Stomach smooth muscle (tissue), 2 donors: ENCODE data around the gene ATP6V0D1.

Experiments used
- H3K27ac ChIP-seq: one replicate; pipeline ENCODE4 v1.7.0; 2013; ENCODE audit warnings: mild to moderate bottlenecking, low read length, inconsistent platforms
- H3K27me3 ChIP-seq, 2 donors: one replicate each; pipeline ENCODE4 v1.7.0; 2013; ENCODE audit warnings: low read length in 2 of 2; ENCODE audit not compliant: insufficient read depth in 2 of 2, control insufficient read depth in 1 of 2
- H3K36me3 ChIP-seq, 2 donors: one replicate each; pipeline ENCODE4 v1.7.0; 2013; ENCODE audit warnings: low read length in 2 of 2; ENCODE audit not compliant: control insufficient read depth in 2 of 2, insufficient read depth in 2 of 2
- H3K4me1 ChIP-seq: one replicate; pipeline ENCODE4 v1.7.0; 2013; ENCODE audit warnings: low read length; ENCODE audit not compliant: control insufficient read depth, insufficient read depth
- H3K4me3 ChIP-seq, 2 donors: one replicate each; pipeline ENCODE4 v1.7.0; 2013; ENCODE audit warnings: low read length in 2 of 2
- H3K9ac ChIP-seq, 2 donors: one replicate each; pipeline ENCODE4 v1.7.0; 2013; ENCODE audit warnings: low read length in 2 of 2, mild to moderate bottlenecking in 1 of 2
- H3K9me3 ChIP-seq, 2 donors: one replicate each; pipeline ENCODE4 v1.7.0; 2013; ENCODE audit warnings: low read length in 2 of 2; ENCODE audit not compliant: control insufficient read depth in 2 of 2
- donor health status: healthy.
- donor health status: Pancreatic carcinoma.

The ATP6V0D1 gene

DNA sequence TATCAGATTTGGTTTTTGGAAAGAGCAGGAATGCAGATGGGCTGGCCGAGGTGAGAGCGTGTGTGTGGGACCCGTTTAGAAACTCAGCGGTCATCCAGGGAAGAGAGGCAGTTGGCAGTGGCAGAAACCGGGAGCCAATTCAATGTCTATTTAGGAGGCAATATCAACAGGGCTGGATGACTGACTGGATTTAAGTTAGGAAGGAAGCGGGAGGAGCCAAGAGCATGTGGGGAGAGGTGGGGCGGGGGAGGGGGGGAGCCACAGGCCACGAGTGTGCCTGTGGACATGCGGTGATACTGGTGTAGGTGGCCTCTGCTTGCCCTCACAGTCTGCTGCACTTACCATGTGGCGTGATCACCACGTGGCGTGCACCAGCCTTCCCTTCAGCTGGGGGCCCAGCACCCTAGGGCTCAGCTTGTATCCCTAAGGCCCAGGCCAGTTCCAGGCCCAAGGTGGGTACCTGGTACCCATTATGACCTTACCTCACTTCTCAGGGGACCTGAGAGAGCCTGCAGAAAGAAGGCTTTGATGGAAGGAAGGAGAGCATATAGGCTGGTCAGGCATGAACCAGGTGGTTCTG is 76.9 kb downstream of the ATP6V0D1 start:
- H3K27ac ChIP-seq = no peak overlapping the region
- no peaks in the 10 kb centered on the region for H3K27me3 ChIP-seq
- no peak overlapping the region for H3K4me3 ChIP-seq
- H3K36me3 ChIP-seq = peaks cover 0 to 3% of the 10 kb centered on the region in 2 donors
- no peaks in the 10 kb centered on the region for H3K9me3 ChIP-seq
- H3K9ac ChIP-seq = no peak overlapping the region
- peaks cover 26% of the 10 kb centered on the region for H3K4me1 ChIP-seq

DNA sequence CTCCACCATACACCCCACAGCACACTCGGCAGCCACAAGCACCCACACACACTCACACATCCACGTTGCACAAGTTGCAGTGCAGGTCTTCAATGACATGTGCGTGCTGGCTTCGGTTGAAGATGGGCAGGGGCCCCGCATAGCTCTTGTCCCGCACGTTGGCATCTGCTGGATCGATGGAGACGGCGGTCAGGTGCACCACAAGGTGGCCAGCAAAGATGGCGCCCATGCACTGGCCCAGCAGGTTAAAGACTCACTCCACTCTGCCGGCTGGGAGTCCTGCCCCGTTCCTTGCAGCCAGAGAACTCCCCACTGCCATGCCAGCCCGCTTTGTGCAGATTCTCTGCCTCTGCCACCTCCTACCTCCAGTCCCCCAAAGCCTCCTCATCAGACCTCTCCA is 80.1 kb downstream of the ATP6V0D1 start:
- Histone ChIP-seq H3K27me3 (no peaks in the 10 kb centered on the region), H3K4me1 (peaks cover 33% of the 10 kb centered on the region), H3K4me3 (no peak overlapping the region), H3K27ac (no peak overlapping the region), H3K9ac (no peak overlapping the region), H3K36me3 (peaks cover 0 to 3% of the 10 kb centered on the region in 2 donors), H3K9me3 (no peaks in the 10 kb centered on the region)

DNA sequence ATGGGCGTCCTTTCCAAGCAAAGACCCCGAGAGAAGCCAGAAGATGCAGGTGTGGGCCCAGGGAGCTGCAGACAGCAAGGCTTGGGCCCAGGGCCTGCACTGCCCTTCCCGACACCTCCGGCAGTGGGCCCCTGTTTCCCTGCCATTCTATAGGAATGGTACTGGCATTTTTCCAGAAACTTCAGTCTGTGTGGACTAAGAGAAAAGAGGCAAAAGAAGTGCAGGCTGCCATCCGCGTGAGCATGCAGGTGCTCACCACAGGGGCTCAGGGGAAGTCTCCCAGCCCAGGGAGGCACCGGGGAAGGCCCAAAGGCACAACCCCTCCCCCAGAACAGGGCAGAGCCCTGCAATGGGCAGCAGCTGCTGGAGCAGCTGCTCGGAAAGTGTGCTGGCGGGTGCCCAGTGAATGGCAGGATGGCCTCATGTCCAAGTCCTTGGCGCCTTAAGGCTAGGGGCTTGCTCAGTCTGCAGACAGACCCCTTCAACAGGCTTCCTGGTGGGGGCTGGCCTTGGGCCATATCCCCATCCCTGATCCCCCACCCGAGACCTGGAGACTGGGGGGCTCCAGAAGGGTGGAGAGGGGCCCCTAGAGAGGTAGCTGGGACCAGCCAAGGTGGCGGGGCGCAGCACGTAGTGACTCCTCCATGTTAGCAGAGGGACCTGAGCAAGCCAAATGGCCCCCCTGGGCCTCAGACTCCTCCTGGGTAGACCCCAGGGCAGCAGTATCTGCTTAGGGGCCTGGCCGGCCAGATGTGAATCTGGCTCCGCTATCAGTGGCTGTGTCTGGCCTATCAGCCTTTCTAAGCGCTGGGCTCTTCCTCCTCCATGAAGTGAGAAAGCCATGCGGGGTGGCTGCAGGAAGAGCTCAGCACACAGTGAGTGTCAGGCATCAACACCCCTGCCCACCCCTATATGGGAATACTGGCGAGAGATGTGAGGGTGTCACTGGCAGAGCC is 80.9 kb downstream of the ATP6V0D1 start:
- Histone ChIP-seq H3K36me3 (peaks cover 0 to 3% of the 10 kb centered on the region in 2 donors), H3K4me1 (peaks cover 41% of the 10 kb centered on the region), H3K9ac (peak overlapping the region in 1 of 2 donors; percentile 13), H3K27me3 (no peaks in the 10 kb centered on the region), H3K27ac (no peak overlapping the region), H3K9me3 (no peaks in the 10 kb centered on the region), H3K4me3 (no peak overlapping the region)

DNA sequence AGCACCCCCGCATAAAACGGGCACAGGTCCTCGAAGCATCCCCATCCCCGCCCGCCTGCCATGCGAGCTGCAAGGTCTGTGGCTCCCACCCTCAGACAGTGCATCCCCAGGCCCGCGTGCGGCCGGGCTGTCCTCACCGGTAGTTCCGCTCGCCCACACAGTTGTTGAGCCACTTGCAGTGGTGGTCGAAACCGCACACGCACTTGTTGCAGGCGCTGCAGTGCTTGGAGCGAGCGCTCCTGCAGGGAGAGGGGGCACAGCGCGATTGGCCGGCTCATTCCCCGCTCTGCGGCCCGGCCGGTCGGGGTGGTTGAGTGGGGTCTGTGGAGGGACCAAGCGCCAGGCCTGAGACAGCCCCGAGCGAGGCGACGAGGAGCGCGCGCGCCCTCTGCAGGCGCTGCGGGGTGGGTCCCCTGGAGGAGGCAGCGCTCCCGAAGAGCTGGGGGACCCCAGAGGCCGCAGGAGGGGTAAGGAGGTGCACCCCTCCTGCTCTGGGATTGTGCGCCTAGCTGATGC is 81.7 kb downstream of the ATP6V0D1 start:
- Histone ChIP-seq H3K4me1 (peaks cover 43% of the 10 kb centered on the region), H3K4me3 (peak overlapping the region in 1 of 2 donors; percentile 52), H3K27me3 (no peaks in the 10 kb centered on the region), H3K9ac (peak overlapping the region in 1 of 2 donors; percentile 13), H3K36me3 (no peaks in the 10 kb centered on the region), H3K9me3 (no peaks in the 10 kb centered on the region), H3K27ac (no peak overlapping the region)

DNA sequence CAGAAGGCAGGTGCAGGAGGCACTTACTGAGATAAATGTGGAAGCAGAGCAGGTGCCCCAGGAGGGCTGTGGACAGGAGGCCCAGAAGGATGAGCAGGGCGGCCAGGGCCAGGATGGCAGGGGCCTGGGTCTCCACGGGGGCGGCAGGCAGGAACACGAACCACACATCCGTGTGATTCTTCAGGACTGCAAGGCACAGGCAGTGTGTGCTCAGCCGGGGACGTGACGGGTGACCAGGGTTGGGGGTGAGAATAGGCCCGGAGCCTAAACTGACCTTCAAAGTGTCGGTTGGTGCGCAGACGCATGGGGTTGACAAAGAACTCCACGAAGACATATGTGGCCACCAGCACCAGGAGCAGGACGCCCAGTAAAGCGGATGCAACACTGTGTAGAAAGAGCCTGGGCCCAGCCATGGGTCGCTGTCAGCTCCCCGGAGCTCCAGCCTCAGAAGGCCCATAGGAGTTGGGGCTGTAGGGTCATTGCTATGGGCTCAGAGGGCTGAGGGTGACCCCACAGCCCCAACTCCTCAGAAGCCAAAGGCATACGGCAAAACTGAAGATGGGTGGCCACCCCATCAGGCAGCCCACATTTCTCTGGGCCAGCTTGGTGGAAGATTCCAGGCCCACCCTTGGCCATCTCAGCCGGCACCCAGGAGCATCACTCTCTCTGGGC is 82.3 kb downstream of the ATP6V0D1 start:
- peaks cover 45% of the 10 kb centered on the region for H3K4me1 ChIP-seq
- H3K9ac ChIP-seq = peak overlapping the region in 1 of 2 donors; percentile 9
- H3K36me3 ChIP-seq = no peaks in the 10 kb centered on the region
- no peak overlapping the region for H3K27ac ChIP-seq
- no peaks in the 10 kb centered on the region for H3K27me3 ChIP-seq
- no peaks in the 10 kb centered on the region for H3K9me3 ChIP-seq
- no peak overlapping the region for H3K4me3 ChIP-seq

DNA sequence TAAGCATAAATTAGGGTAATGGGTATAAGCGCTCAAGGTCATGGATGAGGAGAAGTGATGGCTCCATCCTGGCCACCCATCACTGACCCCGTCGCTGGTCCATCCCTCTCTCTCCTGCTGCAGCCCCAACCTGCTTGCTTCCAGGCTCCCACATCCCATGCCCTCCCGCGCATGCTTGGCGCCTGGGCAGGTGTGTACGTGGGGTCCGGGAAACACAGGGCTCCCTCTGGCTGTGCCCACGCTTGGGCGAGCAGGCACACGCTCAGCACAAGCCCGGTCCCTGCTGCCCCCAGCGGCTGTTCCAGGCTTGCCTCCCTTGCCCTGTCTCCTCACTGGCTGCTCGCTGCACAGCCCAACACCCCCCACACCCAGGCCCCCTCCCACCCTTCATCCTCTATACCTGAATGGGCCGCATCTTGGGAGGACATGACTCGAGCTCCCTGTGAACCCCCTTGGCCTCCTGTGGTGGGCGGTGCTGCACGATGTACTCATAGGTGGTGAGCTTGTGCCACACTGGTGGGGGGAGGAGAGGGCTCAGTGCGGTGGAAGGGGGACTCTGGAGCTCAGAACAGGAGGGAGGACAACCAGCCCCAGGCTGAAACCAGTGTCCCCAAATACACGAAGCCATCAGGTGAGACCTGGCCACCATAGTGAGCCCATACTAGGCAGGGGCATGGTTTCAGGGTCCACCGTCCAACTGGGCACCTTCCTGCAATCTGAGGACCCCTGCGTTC is 83.0 kb downstream of the ATP6V0D1 start:
- Histone ChIP-seq H3K9ac (no peak overlapping the region), H3K9me3 (no peaks in the 10 kb centered on the region), H3K27ac (no peak overlapping the region), H3K4me1 (peaks cover 52% of the 10 kb centered on the region), H3K36me3 (no peaks in the 10 kb centered on the region), H3K4me3 (no peak overlapping the region), H3K27me3 (peaks cover 0 to 3% of the 10 kb centered on the region in 2 donors)

DNA sequence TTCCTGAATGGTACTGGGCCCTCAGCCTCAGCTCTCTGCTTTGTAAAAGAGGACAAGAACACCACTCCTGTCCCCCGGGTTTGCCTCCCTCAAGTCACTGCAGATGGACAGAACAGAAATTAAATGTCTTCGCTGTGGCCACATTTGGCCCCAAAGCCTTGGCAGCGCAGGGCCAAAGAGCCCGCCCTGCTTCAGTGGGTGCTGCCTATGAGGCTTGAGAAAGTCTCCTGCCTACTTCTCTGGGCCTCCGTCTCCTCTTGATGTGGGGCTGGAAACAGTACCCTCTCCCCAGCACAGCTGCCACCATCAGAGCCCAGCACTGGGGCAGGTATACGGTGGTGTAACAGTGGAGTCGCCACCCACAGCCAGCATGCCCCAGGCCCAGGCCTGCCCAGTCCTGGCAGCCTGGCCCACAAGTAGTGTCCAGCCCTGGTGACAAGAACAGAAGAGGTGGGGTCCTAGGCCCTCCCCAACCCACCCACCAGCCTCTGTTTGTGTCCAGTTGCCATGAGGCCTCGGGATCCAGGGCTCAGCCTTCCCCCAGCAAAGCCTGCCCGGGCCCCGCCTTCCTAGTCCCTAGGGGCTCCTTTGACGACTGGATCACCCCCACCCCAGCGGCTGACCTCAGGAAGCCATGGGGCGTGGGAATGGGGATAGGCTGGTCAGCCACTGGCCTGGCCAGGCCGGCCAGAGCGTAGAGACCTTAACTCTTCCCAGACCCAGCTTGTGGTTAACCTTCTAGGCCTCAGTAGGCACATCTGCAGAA is 83.7 kb downstream of the ATP6V0D1 start:
- no peaks in the 10 kb centered on the region for H3K36me3 ChIP-seq
- peak overlapping the region; percentile 53 for H3K27ac ChIP-seq
- H3K27me3 ChIP-seq = peaks cover 0 to 8% of the 10 kb centered on the region in 2 donors
- peak overlapping the region in 1 of 2 donors; percentile 29 for H3K4me3 ChIP-seq
- H3K9ac ChIP-seq = peak overlapping the region in 1 of 2 donors; percentile 42
- H3K4me1 ChIP-seq = peaks cover 60% of the 10 kb centered on the region
- H3K9me3 ChIP-seq = no peaks in the 10 kb centered on the region

DNA sequence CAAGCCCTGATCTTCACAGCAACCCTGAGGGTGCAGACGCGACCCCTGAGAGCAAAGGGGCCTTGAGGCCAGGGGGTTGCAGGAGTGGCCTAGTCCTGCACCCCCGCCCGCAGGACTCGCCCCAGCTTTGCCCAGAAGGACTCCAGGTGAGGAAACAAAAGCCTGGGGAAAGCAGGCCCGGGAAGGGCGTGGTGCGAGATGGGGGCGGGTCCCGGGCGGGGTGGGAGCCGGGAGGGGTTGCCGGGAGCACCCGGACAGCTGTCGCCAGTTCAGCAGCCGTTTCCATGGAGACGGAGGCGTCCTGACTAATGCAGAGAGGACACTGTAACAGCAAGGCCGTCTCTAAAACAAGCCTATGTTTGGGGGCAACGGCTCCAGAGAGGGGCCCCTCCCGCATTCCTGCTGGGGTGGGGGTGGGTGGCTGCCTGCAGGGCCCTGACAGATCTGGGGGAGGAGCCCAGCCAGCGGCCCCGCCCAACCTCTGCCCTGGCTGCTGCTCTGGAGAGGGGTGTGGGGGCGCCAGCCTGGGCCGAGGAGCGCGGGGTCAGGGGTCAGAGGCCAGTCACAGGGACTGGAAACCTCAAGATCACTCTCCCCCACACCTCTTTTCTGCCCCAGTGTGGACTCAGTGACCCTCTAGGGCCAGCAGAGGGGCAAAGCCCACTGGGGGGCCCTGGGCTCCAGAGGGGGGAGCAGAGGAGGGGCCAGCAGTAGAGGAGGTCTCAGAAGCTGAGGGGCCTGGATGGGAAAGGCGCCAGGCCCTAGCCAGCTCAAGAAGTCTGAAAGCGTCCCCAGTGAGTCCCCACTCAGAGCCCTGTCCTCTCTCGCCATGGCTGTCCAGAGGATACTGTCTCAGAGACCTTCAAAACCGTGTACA is 84.6 kb downstream of the ATP6V0D1 start:
- H3K4me1 ChIP-seq = peaks cover 68% of the 10 kb centered on the region

More for the DNA sequence above, 84.6 kb downstream of the ATP6V0D1 start:
- peak overlapping the region in 1 of 2 donors; percentile 29 for H3K4me3 ChIP-seq
- H3K27me3 ChIP-seq = peaks cover 0 to 8% of the 10 kb centered on the region in 2 donors
- no peaks in the 10 kb centered on the region for H3K9me3 ChIP-seq
- peak overlapping the region; percentile 53 for H3K27ac ChIP-seq
- peak overlapping the region in 1 of 2 donors; percentile 42 for H3K9ac ChIP-seq
- H3K36me3 ChIP-seq = no peaks in the 10 kb centered on the region
